Measurements from ENCODE around the gene NIM1K. TPM values are rescaled to one million over a fixed set of nuclear protein-coding genes. Genes with fewer than 3 reads are reported as not detected.

The NIM1K gene
- total RNA-seq, 3 donors from 2014 or later, result 0.29 to 0.48 (median 0.33) TPM

DNA sequence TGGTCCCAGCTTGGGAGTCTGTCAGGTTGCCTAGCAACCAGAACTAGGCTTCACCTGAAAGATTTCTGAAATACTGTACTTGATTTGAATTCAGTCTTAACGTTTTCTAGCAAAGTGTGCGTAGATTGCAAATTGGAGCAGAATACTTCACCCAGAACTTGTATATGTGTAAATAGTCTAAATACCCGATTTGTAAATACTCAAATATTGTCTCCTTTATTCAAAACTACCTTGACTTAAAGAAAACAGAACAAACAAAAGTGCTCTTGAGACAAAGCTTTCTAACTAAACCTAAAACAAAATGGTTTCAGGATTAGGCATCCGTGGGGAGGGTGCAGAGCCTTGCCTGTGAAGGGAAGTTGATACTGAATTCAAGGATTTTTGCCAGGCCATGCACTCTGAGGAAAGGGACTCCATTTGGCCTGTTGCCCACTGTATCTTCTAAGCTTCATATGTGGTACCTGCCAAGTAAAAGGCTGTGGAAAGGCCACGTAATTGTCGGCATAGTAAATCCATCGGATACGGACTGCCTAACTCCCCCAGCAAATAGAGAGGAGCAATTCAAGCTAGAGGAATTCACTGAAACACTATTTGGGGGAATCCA lies 121.9 kb downstream of the NIM1K start:
- Histone ChIP-seq H3K27ac (peak overlapping the region; percentile 53 to 91), H3K4me1 (peaks cover 0 to 17% of the 10 kb centered on the region in 2 donors), H3K27me3 (no peaks in the 10 kb centered on the region), H3K36me3 (no peaks in the 10 kb centered on the region), H3K9me3 (no peaks in the 10 kb centered on the region), H3K4me3 (peak overlapping the region; percentile 26 to 80 (median 78))
- intact Hi-C loops (cut with DNase I; ENCODE audit: low total_unique reads), result no loop called here
- TF ChIP-seq, protein P1, sequence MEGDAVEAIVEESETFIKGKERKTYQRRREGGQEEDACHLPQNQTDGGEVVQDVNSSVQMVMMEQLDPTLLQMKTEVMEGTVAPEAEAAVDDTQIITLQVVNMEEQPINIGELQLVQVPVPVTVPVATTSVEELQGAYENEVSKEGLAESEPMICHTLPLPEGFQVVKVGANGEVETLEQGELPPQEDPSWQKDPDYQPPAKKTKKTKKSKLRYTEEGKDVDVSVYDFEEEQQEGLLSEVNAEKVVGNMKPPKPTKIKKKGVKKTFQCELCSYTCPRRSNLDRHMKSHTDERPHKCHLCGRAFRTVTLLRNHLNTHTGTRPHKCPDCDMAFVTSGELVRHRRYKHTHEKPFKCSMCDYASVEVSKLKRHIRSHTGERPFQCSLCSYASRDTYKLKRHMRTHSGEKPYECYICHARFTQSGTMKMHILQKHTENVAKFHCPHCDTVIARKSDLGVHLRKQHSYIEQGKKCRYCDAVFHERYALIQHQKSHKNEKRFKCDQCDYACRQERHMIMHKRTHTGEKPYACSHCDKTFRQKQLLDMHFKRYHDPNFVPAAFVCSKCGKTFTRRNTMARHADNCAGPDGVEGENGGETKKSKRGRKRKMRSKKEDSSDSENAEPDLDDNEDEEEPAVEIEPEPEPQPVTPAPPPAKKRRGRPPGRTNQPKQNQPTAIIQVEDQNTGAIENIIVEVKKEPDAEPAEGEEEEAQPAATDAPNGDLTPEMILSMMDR (IDR thresholded peaks at IDR 0.05), result no peak
- TF ChIP-seq POLR2AphosphoS5 (IDR thresholded peaks at IDR 0.05) (no peak), POLR2A (IDR thresholded peaks at IDR 0.05) (no peak)
- peak in 1 of 2 donors; percentile 22 for DNase-seq (ENCODE audit: low spot score in 2 of 2)

DNA sequence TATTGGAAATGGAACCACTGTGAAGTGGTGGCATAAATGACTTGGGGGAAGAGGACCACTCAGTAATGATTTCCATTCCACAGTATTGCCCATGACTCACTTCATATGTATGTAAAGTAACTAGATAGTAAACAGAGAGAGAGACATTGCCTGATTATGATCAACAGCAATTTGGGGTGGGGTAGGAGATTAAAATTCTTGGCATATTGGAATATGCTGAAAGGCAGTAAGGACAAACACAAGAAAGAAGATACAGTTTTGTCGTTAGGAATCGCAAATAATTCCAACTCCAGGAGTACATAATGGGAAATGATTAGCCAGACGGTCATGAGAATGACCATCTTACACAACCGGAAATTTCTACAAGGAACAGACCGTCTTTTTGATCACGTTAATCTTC lies 122.7 kb downstream of the NIM1K start:
- intact Hi-C loops (cut with DNase I; ENCODE audit: low total_unique reads), result no loop called here
- DNase-seq (ENCODE audit: low spot score in 2 of 2), result no peak
- no peak for TF ChIP-seq POLR2AphosphoS5 (IDR thresholded peaks at IDR 0.05)
- TF ChIP-seq, protein P1 (IDR thresholded peaks at IDR 0.05), result no peak
- TF ChIP-seq POLR2A (IDR thresholded peaks at IDR 0.05), result no peak
- Histone ChIP-seq H3K9me3 (no peaks in the 10 kb centered on the region), H3K27ac (no peak overlapping the region), H3K4me3 (no peak overlapping the region), H3K27me3 (no peaks in the 10 kb centered on the region), H3K36me3 (no peaks in the 10 kb centered on the region), H3K4me1 (peaks cover 0 to 13% of the 10 kb centered on the region in 2 donors)

DNA sequence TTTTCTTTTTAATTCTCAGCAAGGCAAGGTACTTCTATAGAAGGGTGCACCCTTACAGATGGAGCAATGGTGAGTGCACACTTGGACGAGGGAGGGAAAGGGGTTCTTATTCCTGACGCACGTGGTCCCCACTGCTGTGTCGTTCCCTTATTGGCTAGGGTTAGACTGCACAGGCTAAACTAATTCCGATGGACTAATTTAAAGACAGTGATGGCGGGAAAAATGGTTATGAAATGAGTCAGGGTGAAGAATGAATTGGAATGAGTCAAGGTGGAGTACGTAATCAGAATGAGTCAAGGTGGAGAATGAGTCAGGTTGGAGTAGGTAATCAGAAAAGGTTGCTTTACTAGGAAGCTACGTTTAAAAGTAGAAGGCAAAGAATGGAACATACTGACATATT lies 123.2 kb downstream of the NIM1K start:
- TF ChIP-seq POLR2A (IDR thresholded peaks at IDR 0.05) (no peak), POLR2AphosphoS5 (IDR thresholded peaks at IDR 0.05) (no peak)
- TF ChIP-seq, protein P1 (IDR thresholded peaks at IDR 0.05), result no peak

DNA sequence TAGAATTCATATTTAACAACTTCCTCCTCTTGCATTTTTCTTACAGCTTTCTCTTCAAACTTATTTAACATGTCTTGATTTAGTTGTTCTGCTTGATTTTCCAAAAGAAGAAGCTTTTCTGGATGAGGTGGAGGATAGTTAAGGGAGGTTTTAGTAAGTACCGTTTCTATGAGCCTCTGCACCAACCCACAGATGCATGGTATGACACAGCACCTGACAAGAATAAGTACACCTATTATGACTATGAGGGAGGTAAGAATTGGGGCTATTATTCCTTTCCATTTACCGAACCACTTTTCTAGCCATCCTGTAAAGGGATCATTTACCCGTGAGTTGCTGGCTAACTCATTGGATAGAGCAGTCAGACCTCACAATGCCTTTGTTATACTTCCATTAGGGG lies 123.7 kb downstream of the NIM1K start:
- Histone ChIP-seq H3K9me3 (no peaks in the 10 kb centered on the region), H3K27me3 (no peaks in the 10 kb centered on the region), H3K4me1 (peaks cover 0 to 10% of the 10 kb centered on the region in 2 donors), H3K36me3 (no peaks in the 10 kb centered on the region), H3K27ac (no peak overlapping the region), H3K4me3 (no peak overlapping the region)
- DNase-seq (ENCODE audit: low spot score in 2 of 2), result no peak
- TF ChIP-seq, protein P1 (IDR thresholded peaks at IDR 0.05), result no peak
- TF ChIP-seq POLR2AphosphoS5 (IDR thresholded peaks at IDR 0.05) (no peak), POLR2A (IDR thresholded peaks at IDR 0.05) (no peak)
- intact Hi-C loops (cut with DNase I; ENCODE audit: low total_unique reads), result no loop called here

More for the DNA sequence above, 123.2 kb downstream of the NIM1K start:
- Histone ChIP-seq H3K4me3 (no peak overlapping the region), H3K4me1 (peaks cover 0 to 13% of the 10 kb centered on the region in 2 donors), H3K9me3 (no peaks in the 10 kb centered on the region), H3K27ac (no peak overlapping the region), H3K27me3 (no peaks in the 10 kb centered on the region), H3K36me3 (no peaks in the 10 kb centered on the region)
- no peak for DNase-seq (ENCODE audit: low spot score in 2 of 2)
- intact Hi-C loops (cut with DNase I; ENCODE audit: low total_unique reads), result no loop called here

DNA sequence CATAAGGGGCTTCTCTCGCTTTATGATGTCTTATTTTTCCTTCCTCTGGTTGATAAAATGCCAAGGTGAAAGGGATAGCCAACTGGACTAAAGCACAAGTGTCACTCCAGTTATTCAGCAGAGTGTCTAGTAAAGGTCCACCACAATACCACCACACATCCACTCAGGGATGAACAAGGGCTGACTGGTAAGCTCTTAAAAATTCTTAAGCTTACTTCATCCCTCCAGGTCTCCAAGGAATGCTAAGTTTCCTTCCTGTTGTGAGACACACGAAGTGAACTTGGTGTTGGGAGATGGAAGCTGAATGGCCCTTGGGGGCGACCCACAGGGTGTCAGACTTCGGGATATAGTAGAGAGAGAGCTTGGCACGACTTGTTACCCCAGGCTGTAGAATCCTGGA lies 124.4 kb downstream of the NIM1K start:
- Histone ChIP-seq H3K4me1 (peaks cover 0 to 8% of the 10 kb centered on the region in 2 donors), H3K36me3 (no peaks in the 10 kb centered on the region), H3K27ac (no peak overlapping the region), H3K4me3 (no peak overlapping the region), H3K27me3 (no peaks in the 10 kb centered on the region), H3K9me3 (no peaks in the 10 kb centered on the region)
- no peak for TF ChIP-seq POLR2AphosphoS5 (IDR thresholded peaks at IDR 0.05)
- no peak for TF ChIP-seq POLR2A (IDR thresholded peaks at IDR 0.05)
- TF ChIP-seq, protein P1 (IDR thresholded peaks at IDR 0.05), result no peak
- intact Hi-C loops (cut with DNase I; ENCODE audit: low total_unique reads), result no loop called here
- DNase-seq (ENCODE audit: low spot score in 2 of 2), result no peak
